HS-5 (cell line): Measurements from ENCODE around the gene WDR48.

Experiments
- DNase-seq: peaks from one replicate; pipeline ENCODE4 v3.0.0-alpha.2; 2012; ENCODE audit warnings: low read depth

WDR48 gene

GRCh38 chr3:39140341-39140971, 88.6 kb downstream of the WDR48 start:
- no peak for DNase-seq

GRCh38 chr3:39141171-39141995, 89.6 kb downstream of the WDR48 start:
- no peak for DNase-seq

GRCh38 chr3:39142067-39142466, 90.3 kb downstream of the WDR48 start:
- DNase-seq, result no peak

GRCh38 chr3:39143051-39143885, 91.5 kb downstream of the WDR48 start:
- no peak for DNase-seq

- DNase-seq, result no peak
These were observed 92.4 kb downstream of the WDR48 start for GRCh38 chr3:39144095-39144747.

GRCh38 chr3:39144748-39145380, 93.0 kb downstream of the WDR48 start:
- DNase-seq, result no peak

- no peak for DNase-seq
These were observed 94.3 kb downstream of the WDR48 start for GRCh38 chr3:39146083-39146501.
